Stimulated activated CD4-positive, alpha-beta T cell treated with anti-CD3 and anti-CD28 coated beads, Interleukin-15, amount 100 ng/mL, for 48 hours (primary cell): ENCODE data around the gene PDE6B.
"Not testable (repeated sequence)": the region's sequence is repeated elsewhere in the genome, so short reads cannot be mapped to it uniquely, and the experiment has no call there.

ENCODE experiments used
- DNase-seq, 2 donors: peaks; one replicate each; pipeline ENCODE4 v3.0.0-alpha.2; 2020; ENCODE audit warnings: low read depth in 2 of 2

PDE6B gene

DNA sequence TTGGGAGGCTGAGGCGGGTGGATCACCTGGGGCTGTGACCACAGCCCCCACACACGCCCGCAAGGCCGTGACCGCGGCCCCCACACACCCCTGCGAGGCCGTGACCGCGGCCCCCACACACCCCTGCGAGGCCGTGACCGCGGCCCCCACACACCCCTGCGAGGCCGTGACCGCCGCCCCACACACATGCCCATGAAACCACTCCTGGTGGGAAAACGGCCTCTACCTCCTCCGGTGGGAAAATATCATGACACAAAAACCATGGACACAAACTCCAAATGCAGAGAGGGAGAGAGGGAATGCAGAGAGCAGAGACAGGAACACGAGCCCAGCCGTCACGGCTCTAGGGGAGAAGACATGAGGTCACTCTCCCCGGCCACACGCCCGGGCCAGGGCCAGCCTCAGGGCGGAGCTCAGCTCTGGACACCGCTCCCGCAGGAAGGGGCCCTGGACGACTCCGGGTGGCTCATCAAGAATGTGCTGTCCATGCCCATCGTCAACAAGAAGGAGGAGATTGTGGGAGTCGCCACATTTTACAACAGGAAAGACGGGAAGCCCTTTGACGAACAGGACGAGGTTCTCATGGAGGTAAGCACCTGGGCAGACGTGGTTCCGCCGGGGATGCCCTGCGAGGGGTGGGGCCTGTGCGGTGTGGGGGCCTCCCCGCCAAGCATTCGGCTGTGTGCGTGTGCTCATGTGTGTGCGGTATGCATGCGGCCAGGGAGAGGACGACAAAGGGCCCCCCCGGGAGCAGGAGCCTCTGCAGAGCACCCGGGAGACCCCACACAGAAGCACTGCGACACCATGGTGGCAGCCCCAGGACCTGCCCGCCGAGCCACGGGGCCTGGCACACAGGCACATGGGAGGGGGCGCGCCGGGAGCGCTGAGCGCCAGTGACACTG lies 31.3 kb downstream of the PDE6B start:
- no peak for DNase-seq

DNA sequence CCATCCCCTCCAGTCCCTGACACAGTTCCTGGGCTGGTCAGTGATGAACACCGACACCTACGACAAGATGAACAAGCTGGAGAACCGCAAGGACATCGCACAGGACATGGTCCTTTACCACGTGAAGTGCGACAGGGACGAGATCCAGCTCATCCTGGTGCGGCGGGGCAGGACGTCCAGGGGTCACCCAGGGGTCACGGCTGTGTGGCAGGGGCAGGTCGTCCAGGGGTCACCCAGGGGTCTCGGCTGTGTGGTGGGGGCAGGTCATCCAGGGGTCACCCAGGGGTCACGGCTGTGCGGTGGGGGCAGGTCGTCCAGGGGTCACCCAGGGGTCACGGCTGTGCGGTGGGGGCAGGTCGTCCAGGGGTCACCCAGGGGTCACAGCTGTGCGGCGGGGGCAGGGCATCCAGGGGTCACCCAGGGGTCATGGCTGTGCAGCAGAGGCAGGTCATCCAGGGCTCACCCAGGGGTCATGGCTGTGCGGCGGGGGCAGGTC lies 32.0 kb downstream of the PDE6B start:
- no peak for DNase-seq

DNA sequence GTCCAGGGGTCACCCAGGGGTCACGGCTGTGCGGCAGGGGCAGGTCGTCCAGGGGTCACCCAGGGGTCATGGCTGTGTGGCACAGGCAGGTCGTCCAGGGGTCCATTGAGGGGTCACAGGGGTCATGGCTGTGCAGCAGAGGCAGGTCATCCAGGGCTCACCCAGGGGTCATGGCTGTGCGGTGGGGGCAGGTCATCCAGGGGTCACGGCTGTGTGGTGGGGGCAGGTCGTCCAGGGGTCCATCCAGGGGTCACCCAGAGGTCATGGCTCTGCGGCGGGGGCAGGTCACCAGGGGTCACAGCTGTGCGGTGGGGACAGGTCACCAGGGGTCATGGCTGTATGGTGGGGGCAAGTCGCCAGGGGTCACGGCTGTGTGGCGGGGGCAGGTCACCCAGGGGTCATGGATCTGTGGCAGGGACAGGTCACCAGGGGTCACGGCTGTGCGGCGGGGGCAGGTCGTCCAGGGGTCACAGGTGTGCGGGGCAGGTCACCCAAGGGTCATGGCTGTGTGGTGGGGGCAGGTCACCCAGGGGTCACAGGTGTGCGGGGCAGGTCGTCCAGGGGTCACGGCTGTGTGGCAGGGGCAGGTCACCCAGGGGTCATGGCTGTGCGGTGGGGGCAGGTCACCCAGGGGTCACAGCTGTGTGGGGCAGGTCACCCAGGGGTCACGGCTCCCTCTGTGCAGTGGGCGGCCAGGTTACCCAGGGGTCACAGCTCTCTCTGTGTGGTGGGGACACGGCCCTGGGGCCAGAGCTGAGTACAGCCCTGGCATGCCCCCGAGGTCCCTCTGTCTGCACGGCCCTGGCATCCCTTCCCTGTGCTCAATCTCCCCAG lies 32.7 kb downstream of the PDE6B start:
- no peak for DNase-seq

DNA sequence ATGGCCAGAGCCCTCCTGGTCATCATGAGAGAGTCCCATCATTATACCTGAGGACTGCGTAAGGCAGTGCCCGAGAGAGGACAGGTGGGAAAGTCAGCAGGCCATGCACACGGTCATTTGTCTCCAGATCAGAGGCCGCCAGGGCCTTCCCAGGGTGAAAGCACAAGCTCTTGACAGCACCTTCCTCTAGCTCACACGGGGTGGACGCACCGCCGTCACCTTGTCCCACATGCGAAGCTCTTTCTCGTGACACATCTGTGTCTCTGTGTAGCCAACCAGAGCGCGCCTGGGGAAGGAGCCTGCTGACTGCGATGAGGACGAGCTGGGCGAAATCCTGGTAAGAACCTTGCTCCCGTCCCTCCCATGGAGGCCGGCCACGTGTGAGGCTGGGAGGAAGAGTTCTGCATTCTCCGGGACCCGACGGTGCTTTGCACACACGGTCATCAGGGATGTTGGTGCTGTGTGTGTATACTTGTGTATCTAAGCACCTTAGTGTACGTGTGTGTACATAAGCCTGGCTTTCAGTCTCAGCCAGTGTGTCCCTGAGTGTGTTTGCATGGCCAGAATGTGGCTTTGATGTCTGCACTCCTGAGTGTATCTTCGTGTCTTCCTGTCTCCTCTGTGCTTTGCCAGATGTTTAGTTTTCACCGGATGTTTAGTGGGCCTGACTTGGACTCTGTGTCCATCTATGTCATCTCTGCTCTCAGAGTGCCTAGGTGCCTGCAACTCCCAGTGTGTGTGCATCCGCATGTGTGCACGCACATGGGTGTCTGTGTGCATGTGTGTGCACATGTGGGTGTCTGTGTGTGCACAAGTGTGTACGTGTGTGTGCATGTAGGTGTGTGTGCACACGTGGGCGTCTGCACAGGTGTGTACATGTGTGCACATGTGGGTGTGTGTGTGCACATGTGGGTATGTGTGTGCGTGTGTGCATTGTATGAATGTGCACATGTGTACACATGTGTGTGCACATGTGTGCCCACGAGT lies 33.6 kb downstream of the PDE6B start:
- DNase-seq = no peak

DNA sequence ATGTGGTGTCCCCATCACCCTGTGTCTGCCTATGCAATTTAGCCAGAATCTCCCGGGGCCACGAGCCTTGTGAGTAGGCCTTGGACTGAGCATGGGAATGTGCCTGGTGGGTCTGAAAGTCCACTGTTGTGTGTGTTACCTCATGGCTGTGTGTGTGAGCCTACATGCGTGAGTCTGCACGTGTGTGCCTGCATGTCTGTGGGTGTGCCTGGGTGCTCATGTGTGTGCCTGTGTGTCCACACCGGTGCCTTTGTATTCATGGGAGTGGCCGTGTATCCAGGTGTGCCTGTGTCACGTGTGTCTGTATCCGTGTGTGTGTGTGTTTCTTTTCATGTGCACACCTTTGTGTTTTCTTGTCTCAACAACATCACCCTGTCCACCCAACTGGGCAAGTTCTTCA lies 34.5 kb downstream of the PDE6B start:
- DNase-seq = no peak

DNA sequence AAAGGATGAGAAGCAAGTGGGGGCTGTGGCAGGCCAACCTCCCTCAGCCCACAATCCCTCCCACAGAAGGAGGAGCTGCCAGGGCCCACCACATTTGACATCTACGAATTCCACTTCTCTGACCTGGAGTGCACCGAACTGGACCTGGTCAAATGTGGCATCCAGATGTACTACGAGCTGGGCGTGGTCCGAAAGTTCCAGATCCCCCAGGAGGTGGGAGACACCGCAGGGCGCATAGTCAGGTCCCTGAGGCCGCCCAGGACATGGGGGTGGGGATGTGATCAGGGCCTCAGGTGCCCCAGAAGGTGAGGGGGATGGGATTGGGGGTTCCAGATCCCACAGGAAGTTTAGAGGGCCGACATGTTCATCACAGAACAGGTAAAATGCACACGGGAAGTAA lies 35.0 kb downstream of the PDE6B start:
- DNase-seq = no peak

DNA sequence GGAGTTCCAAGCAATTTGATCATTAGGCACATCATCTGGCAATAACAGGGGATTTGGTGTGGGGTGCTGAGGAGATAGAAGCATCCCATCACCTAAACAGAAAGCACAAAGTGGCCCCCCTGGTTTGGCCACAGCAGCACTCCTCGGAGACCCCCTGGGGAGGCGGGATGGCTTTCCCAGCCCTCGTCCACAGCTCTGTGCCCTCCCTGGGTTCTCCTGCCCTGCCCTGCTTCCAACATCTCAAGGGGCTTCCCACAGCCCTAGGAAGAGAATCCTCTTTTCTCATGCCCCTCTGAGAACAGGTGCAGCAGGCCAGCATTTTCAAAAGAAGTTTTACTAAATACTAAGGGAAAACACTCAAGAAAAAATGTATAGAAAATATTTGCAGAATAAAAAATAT lies 35.9 kb downstream of the PDE6B start:
- DNase-seq = no peak

DNA sequence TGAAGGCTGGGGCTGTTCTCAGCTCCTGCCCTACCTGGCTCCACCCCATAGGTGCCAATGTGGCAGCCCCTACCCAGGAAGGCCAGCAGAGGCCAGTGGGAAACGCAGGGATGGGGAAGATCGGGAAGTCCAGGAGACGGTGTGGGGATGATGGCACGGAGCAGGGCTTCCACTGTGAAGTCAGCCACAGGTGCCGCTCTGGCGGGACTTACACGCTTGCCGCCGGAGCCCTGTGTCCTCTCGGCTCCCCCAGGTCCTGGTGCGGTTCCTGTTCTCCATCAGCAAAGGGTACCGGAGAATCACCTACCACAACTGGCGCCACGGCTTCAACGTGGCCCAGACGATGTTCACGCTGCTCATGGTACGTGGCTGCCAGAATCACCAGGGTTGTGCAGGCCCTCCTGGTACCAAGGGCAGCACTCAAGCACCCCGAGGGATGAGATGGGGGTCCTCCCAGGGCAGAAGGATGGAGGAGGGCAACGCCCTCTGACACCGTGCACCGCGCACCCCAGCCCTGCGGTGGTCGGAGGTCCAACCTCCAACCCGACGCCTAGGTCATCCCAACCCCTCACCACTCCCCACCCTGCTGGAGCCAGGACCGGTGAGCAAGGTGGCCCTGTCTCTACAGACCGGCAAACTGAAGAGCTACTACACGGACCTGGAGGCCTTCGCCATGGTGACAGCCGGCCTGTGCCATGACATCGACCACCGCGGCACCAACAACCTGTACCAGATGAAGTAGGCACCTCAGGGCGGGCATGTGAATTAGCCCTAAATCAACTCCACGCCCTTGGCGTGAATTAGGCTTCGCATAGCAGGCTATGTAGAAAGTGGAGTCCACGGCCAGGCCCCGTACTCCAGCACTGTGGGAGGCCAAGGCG lies 36.7 kb downstream of the PDE6B start:
- no peak for DNase-seq

DNA sequence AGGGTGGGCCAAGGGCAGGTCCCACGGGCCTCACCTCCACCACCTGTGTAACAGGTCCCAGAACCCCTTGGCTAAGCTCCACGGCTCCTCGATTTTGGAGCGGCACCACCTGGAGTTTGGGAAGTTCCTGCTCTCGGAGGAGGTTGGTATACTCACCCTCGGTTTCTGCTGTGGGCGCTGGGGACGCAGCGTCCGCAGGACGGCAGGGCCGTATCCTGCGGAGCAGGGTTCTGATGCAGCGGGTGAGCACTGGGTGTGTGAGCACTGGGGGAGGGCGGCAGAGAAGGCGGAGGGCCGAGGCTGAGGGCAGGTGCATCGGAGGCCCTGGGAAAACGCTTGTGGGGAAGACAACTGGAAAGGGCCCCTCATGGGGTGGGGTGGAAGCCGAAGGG lies 37.7 kb downstream of the PDE6B start:
- no peak for DNase-seq

DNA sequence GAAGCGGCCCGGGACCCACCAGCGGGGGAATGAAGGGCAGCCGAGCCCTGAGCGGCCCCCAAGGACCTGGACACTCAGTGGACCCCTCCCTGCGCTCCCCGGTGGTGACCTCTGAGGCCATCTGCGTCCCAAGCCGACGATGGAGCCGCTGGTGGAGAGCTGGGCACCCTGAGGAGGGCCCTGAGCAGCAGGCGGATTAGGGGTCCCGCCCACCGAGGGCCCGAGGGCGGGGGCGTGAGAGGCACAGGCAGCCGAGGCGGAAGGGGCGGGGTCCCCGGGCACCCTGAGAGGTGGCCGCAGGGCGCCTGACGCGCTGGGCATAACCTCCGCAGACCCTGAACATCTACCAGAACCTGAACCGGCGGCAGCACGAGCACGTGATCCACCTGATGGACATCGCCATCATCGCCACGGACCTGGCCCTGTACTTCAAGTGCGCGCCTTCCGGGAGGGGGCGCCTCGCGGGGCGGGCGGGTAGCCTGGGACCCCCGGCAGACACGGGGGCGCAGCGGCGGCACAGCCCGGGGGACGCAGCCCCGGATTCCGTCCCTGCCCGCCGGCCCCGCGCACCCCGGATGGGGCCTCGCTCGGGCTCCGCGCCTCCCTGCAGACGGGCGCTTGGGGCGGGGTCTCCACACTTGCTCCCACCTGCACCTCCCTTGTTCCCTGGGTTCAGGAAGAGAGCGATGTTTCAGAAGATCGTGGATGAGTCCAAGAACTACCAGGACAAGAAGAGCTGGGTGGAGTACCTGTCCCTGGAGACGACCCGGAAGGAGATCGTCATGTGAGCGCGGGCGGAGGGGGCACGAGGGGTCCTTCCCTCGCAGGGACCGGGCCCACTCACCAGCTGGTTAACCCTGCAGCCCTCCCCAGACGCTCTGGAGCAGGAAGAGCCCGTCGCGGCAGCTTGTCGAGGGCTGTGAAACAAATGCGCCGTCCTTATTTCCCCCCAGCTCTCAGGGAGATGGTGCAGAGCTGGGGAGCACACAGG lies 38.4 kb downstream of the PDE6B start:
- DNase-seq = peak; percentile 51 to 70

DNA sequence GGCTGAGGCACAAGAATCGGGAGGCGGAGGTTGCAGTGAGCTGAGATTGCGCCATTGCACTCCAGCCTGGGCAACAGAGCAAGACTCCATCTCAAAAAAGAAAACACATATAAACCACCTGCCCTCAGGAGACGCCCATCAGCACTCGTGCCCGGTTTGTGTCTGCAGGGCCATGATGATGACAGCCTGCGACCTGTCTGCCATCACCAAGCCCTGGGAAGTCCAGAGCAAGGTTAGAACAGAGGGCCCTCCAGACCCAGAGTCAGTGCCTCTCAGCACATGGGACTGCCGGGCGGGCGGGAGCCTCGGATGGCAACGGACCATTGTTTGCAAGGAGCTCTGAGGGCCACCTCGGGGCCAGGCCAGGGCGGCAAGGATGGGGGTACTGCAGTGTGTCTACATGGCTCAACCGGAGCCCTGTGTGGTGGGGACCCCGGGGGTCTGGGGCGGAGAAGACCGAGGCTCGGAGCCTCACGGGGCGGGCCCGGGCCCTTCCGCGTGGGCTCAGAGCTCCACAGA lies 39.4 kb downstream of the PDE6B start:
- no peak for DNase-seq

DNA sequence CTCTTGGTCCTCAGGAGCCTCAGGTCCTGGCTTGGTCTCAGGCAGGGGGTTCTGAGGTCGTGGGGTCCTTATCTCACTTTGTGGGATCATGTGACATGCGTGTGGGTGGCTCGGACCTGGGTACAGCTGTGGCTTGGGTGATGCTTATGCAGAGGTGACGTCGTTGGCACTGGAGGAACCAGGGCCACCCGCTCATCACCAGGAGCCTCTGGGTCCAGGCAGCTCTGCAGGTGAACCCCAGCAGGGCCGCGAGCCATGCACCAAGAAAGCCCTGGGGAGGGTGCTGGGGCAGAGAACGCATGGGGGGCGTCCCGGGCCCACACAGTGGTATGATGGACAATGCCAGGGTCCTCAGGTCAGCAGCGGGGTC lies 40.0 kb downstream of the PDE6B start:
- no peak for DNase-seq

DNA sequence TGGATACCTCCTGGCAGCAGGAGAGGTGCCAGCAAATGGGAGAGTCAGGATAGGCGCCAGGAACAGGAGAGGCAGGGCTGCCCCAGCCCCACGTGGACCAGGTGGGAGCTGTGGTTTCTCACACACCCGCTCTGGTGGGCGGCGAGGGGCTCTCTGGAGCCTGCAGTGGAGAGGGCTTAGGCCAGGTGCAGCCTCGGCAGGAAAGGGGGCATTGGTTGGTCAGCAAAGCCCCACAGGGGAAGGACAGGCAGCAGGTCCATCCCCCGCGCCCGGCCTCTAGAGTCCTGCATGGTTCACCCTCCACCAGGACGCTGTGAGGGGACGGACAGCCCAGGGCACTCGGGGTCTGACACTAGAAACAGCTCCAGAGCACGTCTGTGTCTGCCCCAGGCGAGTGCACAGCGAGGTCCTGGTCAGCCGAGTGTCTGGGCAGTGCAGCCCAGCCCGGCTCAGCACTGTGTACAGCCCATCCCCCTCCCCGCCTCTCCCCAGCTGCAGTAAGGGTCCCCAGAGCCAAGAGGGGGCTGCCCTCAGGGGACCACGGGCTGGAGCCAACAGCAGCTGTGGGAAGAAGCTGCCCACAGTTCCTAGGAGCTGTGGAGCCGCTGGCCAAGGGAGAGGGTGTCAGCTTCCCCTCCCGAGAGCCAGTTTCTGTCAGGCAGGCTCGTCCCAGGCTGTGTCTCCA lies 40.5 kb downstream of the PDE6B start:
- DNase-seq = no peak

DNA sequence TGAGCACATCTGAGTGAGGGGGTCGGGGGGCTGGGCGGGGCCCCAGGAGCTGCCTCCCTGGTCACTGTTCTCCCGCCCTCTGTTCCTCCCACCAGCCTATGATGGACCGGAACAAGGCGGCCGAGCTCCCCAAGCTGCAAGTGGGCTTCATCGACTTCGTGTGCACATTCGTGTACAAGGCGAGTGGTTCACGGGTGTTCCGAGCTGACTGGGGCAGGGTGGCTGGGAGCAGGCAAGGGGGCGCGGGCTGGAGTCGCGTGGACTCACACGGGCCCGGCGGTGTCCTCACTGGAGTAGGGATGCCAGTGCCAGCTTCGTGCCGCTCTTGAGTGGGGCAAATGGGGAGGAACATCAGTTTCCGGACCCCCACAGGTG lies 41.0 kb downstream of the PDE6B start:
- no peak for DNase-seq

DNA sequence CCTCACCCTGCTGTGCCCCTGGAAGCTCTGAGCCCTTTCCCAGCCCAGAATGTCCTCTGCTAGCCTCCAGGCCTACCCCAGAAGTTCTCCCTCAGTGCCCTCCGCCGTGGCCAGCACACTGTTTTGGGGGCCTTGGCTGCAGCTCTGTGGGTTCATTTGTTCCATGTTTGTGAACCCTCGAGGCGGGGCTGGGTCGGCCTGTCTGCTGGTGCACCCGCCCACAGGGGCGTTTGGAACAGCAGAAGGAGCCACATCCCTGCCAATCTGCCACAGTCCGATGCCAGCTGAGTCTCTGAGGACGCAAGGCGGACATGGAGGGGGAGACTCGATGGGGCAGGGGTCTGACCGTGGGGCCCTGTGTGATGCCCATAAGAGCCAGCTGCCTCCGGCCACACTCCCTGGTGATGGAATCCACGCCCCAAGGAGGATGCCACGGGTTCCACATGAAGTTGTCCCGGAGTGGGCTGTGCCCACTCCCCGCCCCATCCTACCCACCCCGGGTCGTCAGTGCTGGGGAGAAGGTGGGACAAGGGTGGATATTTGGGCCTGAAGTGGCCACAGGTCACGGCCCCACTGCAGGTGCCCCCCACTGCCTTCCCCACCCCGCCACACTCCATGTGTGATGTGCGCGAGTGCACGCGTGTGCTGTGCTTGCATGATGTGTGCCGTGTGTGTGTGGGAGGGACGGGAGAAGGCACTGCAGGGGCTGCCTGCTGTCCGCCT lies 41.6 kb downstream of the PDE6B start:
- DNase-seq = no peak

DNA sequence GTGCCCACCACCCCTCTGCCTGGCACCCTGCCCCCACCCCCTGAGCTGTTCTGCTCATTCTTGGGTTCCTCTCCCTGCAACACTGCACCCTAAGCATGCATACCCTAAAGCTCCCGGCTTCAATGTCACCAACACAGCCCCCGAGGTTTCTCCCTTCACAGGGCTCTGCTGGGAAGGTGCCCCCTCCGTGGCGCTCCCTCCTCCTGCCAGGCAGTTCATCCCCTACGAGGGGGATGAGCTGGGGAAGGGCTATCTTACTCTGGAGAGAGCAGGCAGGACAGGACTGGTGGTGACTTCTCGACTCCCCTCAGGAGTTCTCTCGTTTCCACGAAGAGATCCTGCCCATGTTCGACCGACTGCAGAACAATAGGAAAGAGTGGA lies 42.2 kb downstream of the PDE6B start:
- no peak for DNase-seq

DNA sequence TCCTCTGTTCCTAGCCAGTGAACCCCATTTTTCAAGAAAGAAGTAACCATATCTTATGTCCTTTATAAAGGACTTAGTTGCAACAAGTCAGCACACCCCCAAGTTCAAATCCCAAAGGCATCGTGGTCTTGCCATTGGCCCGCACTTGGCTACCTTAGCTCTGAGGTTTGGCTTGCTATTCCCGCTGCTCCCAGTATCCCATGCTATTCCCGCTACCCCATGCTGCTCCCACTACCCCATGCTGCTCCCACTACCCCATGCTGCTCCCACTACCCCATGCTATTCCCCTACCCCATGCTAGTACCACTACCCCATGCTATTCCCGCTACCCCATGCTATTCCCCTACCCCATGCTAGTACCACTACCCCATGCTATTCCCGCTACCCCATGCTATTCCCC lies 42.8 kb downstream of the PDE6B start:
- not testable (repeated sequence) for DNase-seq
